AG09319 (cell line): Measurements from ENCODE around the gene SDSL.

Source experiments
- DNase-seq: peaks from one replicate; pipeline ENCODE4 v3.0.0-alpha.2; 2010; ENCODE audit warnings: low read depth; ENCODE audit errors: extremely low read depth
- TF ChIP-seq, protein P1 (sequence below): IDR thresholded peaks from 2 replicates; pipeline ENCODE4 v1.5.1; 2011; ENCODE audit warnings: low read depth, mild to moderate bottlenecking, inconsistent platforms, low read length, moderate library complexity

Gene SDSL

GRCh38 chr12:113401066-113402000 is 20.8 kb upstream of the SDSL start:
- TF ChIP-seq, protein P1, sequence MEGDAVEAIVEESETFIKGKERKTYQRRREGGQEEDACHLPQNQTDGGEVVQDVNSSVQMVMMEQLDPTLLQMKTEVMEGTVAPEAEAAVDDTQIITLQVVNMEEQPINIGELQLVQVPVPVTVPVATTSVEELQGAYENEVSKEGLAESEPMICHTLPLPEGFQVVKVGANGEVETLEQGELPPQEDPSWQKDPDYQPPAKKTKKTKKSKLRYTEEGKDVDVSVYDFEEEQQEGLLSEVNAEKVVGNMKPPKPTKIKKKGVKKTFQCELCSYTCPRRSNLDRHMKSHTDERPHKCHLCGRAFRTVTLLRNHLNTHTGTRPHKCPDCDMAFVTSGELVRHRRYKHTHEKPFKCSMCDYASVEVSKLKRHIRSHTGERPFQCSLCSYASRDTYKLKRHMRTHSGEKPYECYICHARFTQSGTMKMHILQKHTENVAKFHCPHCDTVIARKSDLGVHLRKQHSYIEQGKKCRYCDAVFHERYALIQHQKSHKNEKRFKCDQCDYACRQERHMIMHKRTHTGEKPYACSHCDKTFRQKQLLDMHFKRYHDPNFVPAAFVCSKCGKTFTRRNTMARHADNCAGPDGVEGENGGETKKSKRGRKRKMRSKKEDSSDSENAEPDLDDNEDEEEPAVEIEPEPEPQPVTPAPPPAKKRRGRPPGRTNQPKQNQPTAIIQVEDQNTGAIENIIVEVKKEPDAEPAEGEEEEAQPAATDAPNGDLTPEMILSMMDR, result no peak
- no peak for DNase-seq

DNA sequence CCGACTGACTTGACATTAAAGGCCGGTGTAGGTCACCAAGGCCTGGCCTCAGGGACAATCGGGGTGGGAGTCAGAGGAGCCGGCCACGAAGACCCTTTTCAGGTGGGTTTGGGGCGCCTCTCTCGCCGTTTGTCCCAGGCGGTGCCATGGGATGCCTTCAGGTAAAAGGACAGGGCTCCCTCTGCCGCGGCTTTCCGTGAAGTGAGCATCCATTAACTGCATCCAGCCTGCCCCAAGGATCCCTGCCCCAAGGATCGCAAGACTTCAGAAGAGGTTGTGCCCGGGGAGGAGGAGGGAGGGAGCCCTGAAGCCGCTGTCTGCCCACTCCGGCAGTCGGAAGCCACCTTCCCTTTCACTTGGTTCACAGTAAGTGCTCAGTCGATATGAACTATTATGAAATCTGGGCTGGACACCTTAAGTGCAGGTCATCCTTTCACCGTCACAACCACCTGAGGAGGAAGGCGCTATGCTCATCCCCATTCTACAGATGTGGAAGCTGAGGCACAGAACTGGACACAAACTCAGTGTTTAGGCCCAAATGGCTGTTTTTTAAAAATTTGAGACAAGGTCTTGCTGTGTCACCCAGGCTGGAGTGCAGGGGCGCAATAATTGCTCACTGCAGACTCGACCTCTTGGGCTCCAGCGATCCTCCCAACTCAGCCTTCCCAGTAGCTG is 19.5 kb upstream of the SDSL start:
- no peak for DNase-seq
- TF ChIP-seq, protein P1, result no peak

GRCh38 chr12:113403435-113404415 is 18.5 kb upstream of the SDSL start, which contains the start of gene SDS:
TSS of gene SDS (minus strand) at chr12:113403887. CDS start at chr12:113399708, 4,179 bp downstream.
- TF ChIP-seq, protein P1, result no peak
- DNase-seq, result no peak

GRCh38 chr12:113405694-113406093 is 16.5 kb upstream of the SDSL start:
- TF ChIP-seq, protein P1, result no peak
- no peak for DNase-seq

DNA sequence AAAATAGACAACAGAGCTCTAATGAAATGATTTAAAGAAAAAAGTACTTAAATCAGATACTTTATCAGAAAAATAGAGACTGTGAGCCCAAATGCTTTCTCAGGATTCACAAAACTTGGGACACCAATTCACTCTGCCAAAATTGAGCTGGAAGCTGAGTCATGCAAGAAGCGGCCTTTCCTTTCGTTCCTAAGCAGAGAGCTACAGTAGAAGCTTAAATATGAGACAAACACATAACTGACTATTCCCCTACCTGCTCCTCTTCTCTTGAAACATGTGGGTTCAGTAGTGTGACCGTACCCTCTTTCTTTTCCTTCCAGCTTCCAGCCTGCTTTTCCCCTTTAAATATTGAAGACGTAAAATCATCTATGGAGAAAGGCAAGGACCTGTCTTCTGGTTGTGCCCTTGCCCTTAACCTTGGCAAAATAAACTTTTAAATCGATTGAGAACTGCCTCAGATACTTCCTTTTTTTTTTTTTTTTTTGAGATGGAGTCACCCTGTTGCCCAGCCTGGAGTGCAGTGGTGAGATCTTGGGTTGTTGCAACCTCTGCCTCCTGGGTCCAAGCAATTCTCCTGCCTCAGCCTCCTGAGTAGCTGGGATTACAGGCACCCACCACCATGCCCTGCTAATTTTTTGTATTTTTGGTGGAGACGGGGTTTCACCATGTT is 14.1 kb upstream of the SDSL start:
- TF ChIP-seq, protein P1, result no peak
- DNase-seq, result no peak

- DNase-seq, result no peak
- TF ChIP-seq, protein P1, result no peak
These were observed 13.4 kb upstream of the SDSL start for GRCh38 chr12:113408756-113409298.
